ENCODE measurements around the gene FMNL1. TPM values are rescaled to one million over a fixed set of nuclear protein-coding genes. Genes with fewer than 3 reads are reported as not detected.

FMNL1 gene
- total RNA-seq, 2 experiments from 2014 or later, result 228 to 242 TPM

DNA sequence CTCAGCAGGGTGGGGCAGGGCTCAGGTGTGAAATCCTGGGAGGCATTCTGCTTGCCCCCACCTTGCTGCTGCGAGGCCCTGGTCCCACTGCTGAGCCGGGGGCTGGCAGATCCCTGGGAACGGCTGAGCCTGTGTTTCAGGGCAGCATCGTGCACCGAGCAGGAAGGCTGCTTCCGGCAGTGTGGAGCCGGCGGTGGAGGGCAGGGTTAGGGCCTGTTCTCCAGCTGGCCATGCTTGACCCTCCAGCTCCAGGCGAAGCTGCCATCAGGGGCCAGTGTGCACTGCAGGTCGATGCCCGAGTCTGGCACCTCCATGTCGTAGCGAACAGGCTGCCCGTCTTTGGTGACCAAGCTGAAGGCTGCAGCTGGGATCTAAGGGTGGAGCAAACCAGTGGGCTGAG is 42.7 kb downstream of the FMNL1 start:
- Mint-ChIP-seq H3K4me1 (ENCODE audit: low read depth) (peaks cover 19% of the 10 kb centered on the region), H3K36me3 (ENCODE audit: low read depth) (peaks cover 26% of the 10 kb centered on the region), H3K27ac (peak overlapping the region; percentile 18), H3K4me3 (no peak overlapping the region), H3K27me3 (ENCODE audit: low read depth) (no peaks in the 10 kb centered on the region), H3K9me3 (no peaks in the 10 kb centered on the region)
- CTCF ChIA-PET, result interaction anchor here (1.1 kb wide), 1 partner anchor 46 kb away, joined by 3 read pairs; no protein-coding TSS in a partner anchor
- DNase-seq, result no peak
- intact Hi-C loops (cut with micrococcal nuclease), result no loop called here

DNA sequence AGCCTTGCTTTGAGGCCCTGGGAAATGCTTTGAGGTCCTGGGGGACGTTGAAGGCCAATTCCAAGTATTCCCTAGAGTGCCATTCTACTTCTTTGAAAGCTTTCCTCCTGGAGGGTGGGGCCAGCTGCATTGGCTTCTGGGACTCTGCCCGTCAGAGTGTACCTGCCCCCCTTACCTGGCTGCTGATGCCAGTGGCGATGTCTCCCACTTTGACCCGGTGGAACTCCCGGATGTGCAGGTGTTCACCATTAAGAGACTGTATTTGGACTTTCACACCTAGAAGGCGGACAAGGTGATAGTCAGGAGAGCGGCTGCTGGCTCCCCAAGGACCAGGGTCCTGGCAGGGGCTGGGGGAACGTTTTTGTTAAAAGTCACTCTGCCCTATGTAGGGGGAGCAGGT is 43.3 kb downstream of the FMNL1 start:
- no peak for DNase-seq
- Mint-ChIP-seq H3K4me3 (no peak overlapping the region), H3K36me3 (ENCODE audit: low read depth) (peaks cover 30% of the 10 kb centered on the region), H3K9me3 (no peaks in the 10 kb centered on the region), H3K4me1 (ENCODE audit: low read depth) (peaks cover 23% of the 10 kb centered on the region), H3K27ac (peak overlapping the region; percentile 18), H3K27me3 (ENCODE audit: low read depth) (no peaks in the 10 kb centered on the region)
- CTCF ChIA-PET, result interaction anchor here (0.7 to 1.1 kb wide), 2 partner anchors 37 to 46 kb away, joined by 3 to 4 read pairs; no protein-coding TSS in a partner anchor
- intact Hi-C loops (cut with micrococcal nuclease), result no loop called here

DNA sequence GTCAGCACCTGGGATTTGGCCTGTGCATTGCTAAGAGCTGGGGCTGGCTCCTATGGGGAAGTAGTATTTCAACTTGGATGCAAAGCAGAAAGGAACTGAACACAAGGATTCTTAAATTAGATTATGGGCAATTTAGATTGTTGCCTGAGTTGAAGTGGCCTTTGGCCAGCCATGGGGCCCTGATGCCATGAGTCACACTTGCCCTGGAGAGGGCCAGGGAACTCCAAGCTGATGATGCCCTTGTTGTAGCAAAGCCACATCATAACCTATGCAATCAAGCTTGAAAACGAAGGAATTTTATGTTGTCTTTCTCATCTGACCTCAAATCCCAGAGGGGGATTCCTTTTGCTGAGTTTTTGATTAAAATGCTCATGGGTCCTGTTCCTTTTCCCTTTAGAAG is 44.1 kb downstream of the FMNL1 start:
- Mint-ChIP-seq H3K36me3 (ENCODE audit: low read depth) (peaks cover 37% of the 10 kb centered on the region), H3K27ac (peak overlapping the region; percentile 54), H3K4me3 (no peak overlapping the region), H3K9me3 (no peaks in the 10 kb centered on the region), H3K4me1 (ENCODE audit: low read depth) (peaks cover 28% of the 10 kb centered on the region), H3K27me3 (ENCODE audit: low read depth) (no peaks in the 10 kb centered on the region)
- intact Hi-C loops (cut with micrococcal nuclease), result no loop called here
- no peak for DNase-seq
- CTCF ChIA-PET, result interaction anchor here (0.6 to 1.5 kb wide), 4 partner anchors 10 to 119 kb away, joined by 3 to 5 read pairs (median 4); no protein-coding TSS in a partner anchor

DNA sequence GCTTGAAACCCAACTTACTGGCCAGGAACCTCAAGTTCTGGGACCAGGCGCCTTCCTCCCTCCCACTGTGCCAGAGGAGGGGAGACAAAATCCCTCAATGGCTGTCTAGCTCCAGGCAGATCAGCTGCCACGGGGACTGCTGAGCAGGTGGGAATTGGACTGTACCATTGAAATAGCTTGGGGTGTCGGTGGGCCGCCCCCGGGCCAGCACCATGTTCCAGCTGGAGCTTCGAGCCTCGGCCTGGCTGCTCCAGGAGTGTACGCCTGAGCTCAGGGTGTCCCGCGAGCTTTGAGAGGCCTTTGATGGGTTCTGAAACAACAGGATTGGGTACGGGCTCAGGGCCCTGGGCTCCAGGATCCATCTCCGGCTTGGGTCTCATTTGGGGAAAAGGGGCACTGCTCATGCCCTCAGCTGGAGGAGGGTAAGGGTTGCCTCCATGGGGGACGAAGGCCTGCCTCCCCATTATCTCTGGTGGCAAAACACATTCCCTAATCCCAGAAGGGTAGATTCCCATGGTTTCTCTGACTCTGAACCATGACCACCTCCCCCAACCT is 44.8 kb downstream of the FMNL1 start:
- no peak for DNase-seq
- Mint-ChIP-seq H3K27me3 (ENCODE audit: low read depth) (no peaks in the 10 kb centered on the region), H3K27ac (peak overlapping the region; percentile 54), H3K36me3 (ENCODE audit: low read depth) (peaks cover 40% of the 10 kb centered on the region), H3K4me3 (no peak overlapping the region), H3K4me1 (ENCODE audit: low read depth) (peaks cover 28% of the 10 kb centered on the region), H3K9me3 (no peaks in the 10 kb centered on the region)
- intact Hi-C loops (cut with micrococcal nuclease), result no loop called here
- CTCF ChIA-PET, result interaction anchor here (0.6 to 1.5 kb wide), 6 partner anchors 9 to 131 kb away, joined by 3 to 5 read pairs (median 4); partner anchors contain the start of gene ACBD4

DNA sequence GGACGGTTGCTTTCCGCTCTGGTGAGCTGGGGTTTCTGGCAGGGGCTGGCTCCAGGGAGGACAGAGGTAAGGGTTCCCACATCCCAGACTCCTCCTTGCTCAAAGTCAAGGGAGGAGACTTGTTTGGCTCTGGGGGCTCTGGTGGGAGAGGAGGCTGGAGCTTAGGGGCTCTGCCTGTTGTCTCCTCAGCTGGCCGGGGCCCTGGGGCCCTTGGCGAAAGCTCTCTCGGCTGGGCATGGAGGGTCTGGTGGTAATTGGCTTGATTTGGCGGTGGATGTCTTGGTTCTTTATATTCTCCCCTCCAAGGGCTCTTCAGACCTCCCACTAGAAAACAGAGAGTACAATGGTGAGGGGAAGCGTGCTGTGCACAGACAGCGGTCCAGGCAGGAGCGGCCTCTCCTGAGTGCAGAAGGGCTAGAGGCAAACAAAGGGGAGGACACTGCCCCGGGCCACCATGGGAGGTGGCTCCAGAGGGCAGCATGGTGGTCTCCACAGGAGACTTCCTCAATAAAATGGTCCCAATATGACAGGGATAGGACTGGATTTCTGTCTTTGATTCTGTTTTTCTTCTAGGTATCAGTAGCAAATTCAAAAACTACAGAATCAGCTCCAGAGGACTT is 45.9 kb downstream of the FMNL1 start:
- Mint-ChIP-seq H3K4me1 (ENCODE audit: low read depth) (peaks cover 20% of the 10 kb centered on the region), H3K27me3 (ENCODE audit: low read depth) (no peaks in the 10 kb centered on the region), H3K27ac (no peak overlapping the region), H3K36me3 (ENCODE audit: low read depth) (peaks cover 43% of the 10 kb centered on the region), H3K9me3 (no peaks in the 10 kb centered on the region), H3K4me3 (no peak overlapping the region)
- no peak for DNase-seq
- CTCF ChIA-PET, result interaction anchor here (0.7 to 1.5 kb wide), 4 partner anchors 11 to 132 kb away, joined by 3 to 4 read pairs (median 3); partner anchors contain the start of gene ACBD4
- intact Hi-C loops (cut with micrococcal nuclease), result no loop called here

DNA sequence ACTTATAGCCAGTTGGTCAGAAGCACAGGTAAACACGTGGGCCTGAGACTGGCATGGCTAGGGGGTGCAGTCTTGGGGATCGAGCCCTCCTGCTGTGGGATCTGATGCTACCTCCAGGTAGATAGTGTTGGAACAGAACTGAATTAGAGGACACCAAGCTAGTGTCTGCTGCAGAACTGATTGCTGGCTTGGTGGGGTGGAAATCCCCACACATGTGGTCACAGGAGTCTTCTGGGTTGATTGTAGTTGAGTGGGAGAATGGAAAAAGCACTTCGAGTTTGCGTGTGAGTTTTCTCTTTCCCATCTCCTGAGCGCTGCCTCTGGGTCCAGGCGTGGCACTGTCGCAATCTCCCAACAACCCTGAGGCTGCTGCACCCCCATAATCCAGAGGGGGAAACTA is 48.2 kb downstream of the FMNL1 start:
- H3K4me3 Mint-ChIP-seq, result no peak overlapping the region
- H3K36me3 Mint-ChIP-seq (ENCODE audit: low read depth), result peaks cover 44% of the 10 kb centered on the region
- peak overlapping the region; percentile 16 for H3K27ac Mint-ChIP-seq
- H3K9me3 Mint-ChIP-seq, result no peaks in the 10 kb centered on the region
- peaks cover 14% of the 10 kb centered on the region for H3K4me1 Mint-ChIP-seq (ENCODE audit: low read depth)
- CTCF ChIA-PET, result interaction anchor here (1.1 to 3.4 kb wide), 5 partner anchors 42 to 119 kb away, joined by 3 to 27 read pairs (median 5); no protein-coding TSS in a partner anchor
- intact Hi-C loops (cut with micrococcal nuclease), result no loop called here
- H3K27me3 Mint-ChIP-seq (ENCODE audit: low read depth), result no peaks in the 10 kb centered on the region
- no peak for DNase-seq

DNA sequence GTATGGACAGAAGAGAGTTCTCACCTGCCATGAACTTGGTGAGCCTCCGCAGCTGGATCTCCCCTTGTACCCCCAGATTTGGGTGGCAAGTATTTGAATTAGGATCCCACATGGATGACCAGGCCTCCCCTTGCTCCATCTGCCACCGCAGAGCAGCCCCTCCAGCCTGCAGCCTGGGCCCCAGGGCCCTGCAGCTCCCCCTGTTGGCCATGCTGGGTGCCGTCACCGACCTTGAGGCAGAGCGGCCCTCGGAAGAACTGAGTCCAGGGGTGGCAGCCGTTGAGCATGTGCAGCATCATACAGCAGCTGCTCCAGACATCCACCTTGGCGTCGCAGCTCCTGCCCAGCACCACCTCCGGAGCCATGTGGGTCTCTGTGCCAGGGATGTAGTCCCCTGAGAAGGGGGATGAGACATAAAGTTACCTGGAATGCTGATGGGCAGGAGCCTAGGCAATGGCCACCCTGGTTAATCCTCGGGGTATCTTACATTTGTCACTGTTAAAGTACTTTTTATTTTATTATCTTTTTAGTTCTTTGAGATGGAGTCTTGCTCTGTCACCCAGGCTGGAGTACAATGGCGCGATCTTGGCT is 49.2 kb downstream of the FMNL1 start:
- H3K27me3 Mint-ChIP-seq (ENCODE audit: low read depth), result no peaks in the 10 kb centered on the region
- intact Hi-C loops (cut with micrococcal nuclease), result loop anchor here (1.0 kb wide), 1 partner anchor 52 kb away; no protein-coding TSS in a partner anchor
- no peak overlapping the region for H3K4me3 Mint-ChIP-seq
- CTCF ChIA-PET, result interaction anchor here (0.6 to 3.4 kb wide), 15 partner anchors 10 to 124 kb away, joined by 3 to 27 read pairs (median 4); no protein-coding TSS in a partner anchor
- peak; percentile 64 for DNase-seq
- peaks cover 14% of the 10 kb centered on the region for H3K4me1 Mint-ChIP-seq (ENCODE audit: low read depth)
- no peaks in the 10 kb centered on the region for H3K9me3 Mint-ChIP-seq
- peaks cover 43% of the 10 kb centered on the region for H3K36me3 Mint-ChIP-seq (ENCODE audit: low read depth)
- H3K27ac Mint-ChIP-seq, result peak overlapping the region; percentile 41

DNA sequence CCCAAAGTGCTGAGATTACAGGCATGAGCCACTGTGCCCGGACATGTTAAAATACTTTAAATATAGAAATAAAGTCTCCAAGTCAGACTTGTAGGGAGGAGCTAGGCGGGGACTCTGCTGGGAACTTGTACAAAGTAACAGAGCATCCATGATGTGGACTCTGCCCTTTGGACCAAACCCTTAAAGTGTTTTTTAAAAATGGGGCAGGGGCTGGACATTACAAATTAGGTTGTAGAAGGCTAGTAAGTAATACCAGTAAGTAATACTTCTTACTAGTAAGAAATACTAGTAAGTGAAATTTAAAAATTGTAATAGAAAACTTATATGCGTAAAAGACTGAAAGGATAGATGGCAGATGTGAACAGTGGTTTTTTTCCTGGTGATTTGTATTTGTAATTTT is 49.9 kb downstream of the FMNL1 start:
- intact Hi-C loops (cut with micrococcal nuclease), result loop anchor here (1.0 kb wide), 1 partner anchor 52 kb away; no protein-coding TSS in a partner anchor
- CTCF ChIA-PET, result interaction anchor here (0.6 to 3.4 kb wide), 13 partner anchors 16 to 124 kb away, joined by 3 to 27 read pairs (median 4); no protein-coding TSS in a partner anchor
- Mint-ChIP-seq H3K9me3 (no peaks in the 10 kb centered on the region), H3K4me3 (no peak overlapping the region), H3K27ac (no peak overlapping the region), H3K4me1 (ENCODE audit: low read depth) (peaks cover 14% of the 10 kb centered on the region), H3K27me3 (ENCODE audit: low read depth) (no peaks in the 10 kb centered on the region), H3K36me3 (ENCODE audit: low read depth) (peaks cover 41% of the 10 kb centered on the region)
- no peak for DNase-seq

DNA sequence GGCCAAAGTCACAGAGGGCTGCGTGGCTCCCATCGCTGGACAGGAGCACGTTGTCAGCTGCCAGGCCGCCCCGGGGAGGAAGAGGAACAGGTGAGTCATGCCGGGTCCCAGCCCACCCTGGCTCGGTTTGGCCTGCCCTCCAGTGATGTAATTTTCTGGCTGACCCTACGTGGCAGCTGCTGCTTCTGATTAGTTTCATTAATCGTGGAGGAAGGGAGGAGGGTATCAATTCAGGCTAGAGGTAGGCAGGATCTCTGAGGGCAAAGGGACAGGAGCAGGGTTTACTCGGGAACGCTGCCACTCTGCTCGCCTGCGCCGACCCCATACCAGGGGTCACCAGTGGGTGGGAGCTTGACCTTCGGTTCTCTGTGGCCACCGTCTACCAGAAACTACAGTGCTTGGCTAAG is 51.9 kb downstream of the FMNL1 start:
- CTCF ChIA-PET, result no interaction called here
- intact Hi-C loops (cut with micrococcal nuclease), result no loop called here
- H3K4me3 Mint-ChIP-seq, result no peak overlapping the region
- peaks cover 28% of the 10 kb centered on the region for H3K36me3 Mint-ChIP-seq (ENCODE audit: low read depth)
- no peak for DNase-seq
- no peaks in the 10 kb centered on the region for H3K27me3 Mint-ChIP-seq (ENCODE audit: low read depth)
- no peak overlapping the region for H3K27ac Mint-ChIP-seq
- H3K9me3 Mint-ChIP-seq, result no peaks in the 10 kb centered on the region
- H3K4me1 Mint-ChIP-seq (ENCODE audit: low read depth), result peaks cover 23% of the 10 kb centered on the region

DNA sequence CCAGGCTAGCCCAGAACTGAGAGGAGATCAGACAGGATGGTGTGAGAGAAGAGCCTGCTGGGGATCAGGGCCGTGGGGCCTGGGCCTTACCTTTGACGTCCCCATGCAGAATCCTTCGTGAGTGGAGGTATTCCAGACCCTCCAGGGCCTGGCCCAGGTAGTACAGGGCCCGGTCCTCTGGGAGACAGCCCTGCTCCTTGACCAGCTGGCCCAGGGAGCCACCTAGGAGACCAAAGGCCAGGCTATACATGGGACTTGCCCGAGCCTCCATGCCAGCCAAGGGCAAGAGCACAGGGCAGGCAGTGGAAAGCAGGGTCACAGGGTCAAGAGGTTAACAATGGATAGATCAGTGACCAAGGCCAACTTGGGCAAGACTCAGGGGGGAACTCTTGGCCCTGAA is 52.3 kb downstream of the FMNL1 start:
- CTCF ChIA-PET, result no interaction called here
- Mint-ChIP-seq H3K9me3 (no peaks in the 10 kb centered on the region), H3K27me3 (ENCODE audit: low read depth) (no peaks in the 10 kb centered on the region), H3K4me3 (no peak overlapping the region), H3K27ac (peak overlapping the region; percentile 36), H3K36me3 (ENCODE audit: low read depth) (peaks cover 27% of the 10 kb centered on the region), H3K4me1 (ENCODE audit: low read depth) (peaks cover 24% of the 10 kb centered on the region)
- intact Hi-C loops (cut with micrococcal nuclease), result no loop called here
- DNase-seq, result no peak

DNA sequence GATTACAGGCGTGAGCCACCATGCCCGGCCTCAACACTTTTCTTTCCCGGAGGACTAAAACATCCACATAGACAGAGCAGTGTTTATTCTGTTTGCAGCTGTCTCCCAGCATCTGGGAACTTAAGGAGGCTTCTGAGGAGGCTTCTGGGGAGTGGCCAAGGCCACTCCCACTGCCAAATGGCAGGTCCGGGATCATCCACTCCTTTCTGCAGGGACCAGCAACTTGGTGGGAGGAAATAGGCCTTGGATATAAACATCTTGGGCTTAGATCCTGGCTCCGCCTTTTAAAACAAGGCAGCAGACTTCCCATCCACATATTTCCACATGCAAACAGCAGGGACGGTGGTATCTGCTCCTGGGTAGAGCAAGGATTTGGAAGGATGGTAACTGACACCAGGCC is 54.3 kb downstream of the FMNL1 start:
- no peak for DNase-seq
- intact Hi-C loops (cut with micrococcal nuclease), result no loop called here
- Mint-ChIP-seq H3K4me3 (no peak overlapping the region), H3K27me3 (ENCODE audit: low read depth) (no peaks in the 10 kb centered on the region), H3K27ac (no peak overlapping the region), H3K36me3 (ENCODE audit: low read depth) (peaks cover 21% of the 10 kb centered on the region), H3K9me3 (no peaks in the 10 kb centered on the region), H3K4me1 (ENCODE audit: low read depth) (peaks cover 11% of the 10 kb centered on the region)
- CTCF ChIA-PET, result interaction anchor here (0.7 to 5.0 kb wide), 13 partner anchors 10 to 142 kb away, joined by 3 to 116 read pairs (median 6); partner anchors contain the start of gene MAP3K14

DNA sequence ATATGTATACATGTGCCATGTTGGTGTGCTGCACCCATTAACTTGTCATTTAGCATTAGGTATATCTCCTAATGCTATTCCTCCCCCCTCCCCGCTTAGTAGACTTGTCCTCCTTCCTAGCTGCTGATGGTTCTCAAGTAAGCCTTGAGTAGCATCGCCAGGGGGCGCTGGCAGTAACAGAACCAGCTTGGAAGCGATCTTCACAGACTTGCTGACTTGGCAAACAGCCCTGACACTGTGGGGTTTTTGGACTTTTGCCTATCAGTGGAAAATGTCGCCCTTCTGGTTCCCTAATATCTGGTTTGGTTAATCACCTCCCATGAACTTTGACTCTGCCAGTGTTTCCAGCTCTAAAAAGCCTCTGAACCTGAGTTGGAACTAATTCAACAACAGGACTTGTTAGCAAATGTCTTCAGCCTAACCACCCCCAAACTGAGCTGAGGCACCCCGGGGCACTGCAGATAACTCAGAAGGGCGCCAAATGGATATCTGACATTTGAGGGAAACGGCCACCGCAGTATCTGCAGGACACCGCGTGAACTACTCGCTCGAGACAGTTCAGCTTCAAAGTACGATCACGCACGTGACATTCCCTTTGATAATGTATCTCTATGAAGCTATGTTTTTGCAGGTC is 55.6 kb downstream of the FMNL1 start:
- Mint-ChIP-seq H3K27ac (peak overlapping the region; percentile 22), H3K27me3 (ENCODE audit: low read depth) (no peaks in the 10 kb centered on the region), H3K36me3 (ENCODE audit: low read depth) (peaks cover 19% of the 10 kb centered on the region), H3K9me3 (no peaks in the 10 kb centered on the region), H3K4me1 (ENCODE audit: low read depth) (peaks cover 11% of the 10 kb centered on the region), H3K4me3 (no peak overlapping the region)
- peak; percentile 96 for DNase-seq
- intact Hi-C loops (cut with micrococcal nuclease), result loop anchor here (1.0 kb wide), 2 partner anchors 37 to 108 kb away; no protein-coding TSS in a partner anchor
- CTCF ChIA-PET, result interaction anchor here (0.6 to 5.0 kb wide), 38 partner anchors 9 to 151 kb away, joined by 3 to 116 read pairs (median 5); partner anchors contain the start of genes ACBD4 and MAP3K14

Data from activated naive CD4-positive, alpha-beta T cell treated with anti-CD3 and anti-CD28 coated beads for 36 hours (primary cell).